Measurements from ENCODE around the gene KLHL12.

KLHL12 gene

DNA sequence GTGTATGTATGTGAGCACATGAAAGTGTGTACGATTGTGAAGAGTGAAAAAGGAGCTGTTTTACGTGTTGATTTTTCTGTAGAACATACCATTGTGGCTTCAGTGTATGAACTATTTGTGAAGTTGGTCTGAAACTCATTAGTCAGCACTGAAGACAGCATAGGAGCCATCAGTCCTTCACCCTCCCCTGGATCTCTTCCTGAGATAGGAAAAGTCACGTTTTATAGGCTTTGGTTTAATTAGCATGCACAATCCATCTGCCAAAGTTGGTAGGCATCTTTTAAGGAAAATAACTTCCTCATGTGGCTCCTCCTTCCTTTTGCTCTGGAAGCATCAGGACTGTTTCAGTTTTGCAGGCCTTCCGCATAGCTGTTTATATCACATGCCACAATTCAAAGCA is 36.6 kb downstream of the KLHL12 start:
- no peak overlapping the region for H3K27ac Mint-ChIP-seq
- no peak overlapping the region for H3K4me3 Mint-ChIP-seq
- H3K36me3 Mint-ChIP-seq (ENCODE audit: low read depth) = peaks cover 55% of the 10 kb centered on the region
- H3K27me3 Mint-ChIP-seq = no peaks in the 10 kb centered on the region
- intact Hi-C loops (cut with micrococcal nuclease) = no loop called here
- H3K9me3 Mint-ChIP-seq = no peaks in the 10 kb centered on the region
- peaks cover 14% of the 10 kb centered on the region for H3K4me1 Mint-ChIP-seq (ENCODE audit: low read depth)

GRCh38 chr1:202888531-202889360 is 38.3 kb downstream of the KLHL12 start, which contains the start of gene RABIF:
Gene RABIF (minus strand): TSS chr1:202889149. CDS start chr1:202889098, 51 bp downstream.
- H3K4me1 Mint-ChIP-seq (ENCODE audit: low read depth) = peaks cover 15% of the 10 kb centered on the region
- no peaks in the 10 kb centered on the region for H3K27me3 Mint-ChIP-seq
- intact Hi-C loops (cut with micrococcal nuclease) = loop anchor here (2.0 to 5.0 kb wide), 4 partner anchors 39 to 118 kb away; partner anchors contain the start of genes KLHL12 and TMEM183A

GRCh38 chr1:202888221-202888530 is 38.9 kb downstream of the KLHL12 start:
- peaks cover 20% of the 10 kb centered on the region for H3K4me1 Mint-ChIP-seq (ENCODE audit: low read depth)
- peaks cover 41% of the 10 kb centered on the region for H3K36me3 Mint-ChIP-seq (ENCODE audit: low read depth)
- peak overlapping the region; percentile 93 for H3K27ac Mint-ChIP-seq
- no peaks in the 10 kb centered on the region for H3K27me3 Mint-ChIP-seq
- intact Hi-C loops (cut with micrococcal nuclease) = loop anchor here (2.0 to 5.0 kb wide), 4 partner anchors 39 to 119 kb away; partner anchors contain the start of genes KLHL12 and TMEM183A
- peak overlapping the region; percentile 77 for H3K4me3 Mint-ChIP-seq
- no peaks in the 10 kb centered on the region for H3K9me3 Mint-ChIP-seq

More at GRCh38 chr1:202888531-202889360, 38.3 kb downstream of the KLHL12 start, which contains the start of gene RABIF:
- Mint-ChIP-seq H3K36me3 (ENCODE audit: low read depth) (peaks cover 47% of the 10 kb centered on the region), H3K27ac (peak within 1 kb of the TSS; percentile 93), H3K9me3 (no peaks in the 10 kb centered on the region), H3K4me3 (peak within 1 kb of the TSS; percentile 77)

DNA sequence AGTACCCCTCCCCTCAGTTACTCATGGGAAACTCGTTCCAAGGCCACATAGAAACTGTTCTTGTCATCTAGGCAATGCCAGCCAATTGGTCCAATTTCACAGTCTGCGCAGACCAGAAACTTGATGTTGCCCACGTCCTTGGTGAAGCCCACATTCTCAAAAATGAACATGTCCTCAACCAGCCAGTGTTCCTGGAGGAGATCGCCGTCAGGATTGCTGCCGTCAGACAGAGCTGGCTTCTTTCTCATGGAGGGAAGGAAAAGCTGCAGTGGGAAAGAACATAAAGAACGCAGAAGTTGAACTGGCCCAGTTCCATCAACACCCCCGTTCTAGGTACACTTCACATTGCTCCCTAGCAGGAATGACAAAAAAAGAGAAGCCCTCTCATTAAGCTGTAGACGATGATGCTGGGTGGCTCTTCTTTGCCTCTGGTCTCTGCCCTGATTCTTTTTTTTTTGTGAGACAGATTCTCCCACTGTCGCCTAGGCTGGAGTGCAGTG is 46.0 kb downstream of the KLHL12 start:
- Mint-ChIP-seq H3K4me1 (ENCODE audit: low read depth) (peaks cover 10% of the 10 kb centered on the region), H3K27me3 (no peaks in the 10 kb centered on the region), H3K4me3 (no peak overlapping the region), H3K9me3 (no peaks in the 10 kb centered on the region), H3K27ac (no peak overlapping the region), H3K36me3 (ENCODE audit: low read depth) (peaks cover 57% of the 10 kb centered on the region)
- intact Hi-C loops (cut with micrococcal nuclease) = no loop called here

DNA sequence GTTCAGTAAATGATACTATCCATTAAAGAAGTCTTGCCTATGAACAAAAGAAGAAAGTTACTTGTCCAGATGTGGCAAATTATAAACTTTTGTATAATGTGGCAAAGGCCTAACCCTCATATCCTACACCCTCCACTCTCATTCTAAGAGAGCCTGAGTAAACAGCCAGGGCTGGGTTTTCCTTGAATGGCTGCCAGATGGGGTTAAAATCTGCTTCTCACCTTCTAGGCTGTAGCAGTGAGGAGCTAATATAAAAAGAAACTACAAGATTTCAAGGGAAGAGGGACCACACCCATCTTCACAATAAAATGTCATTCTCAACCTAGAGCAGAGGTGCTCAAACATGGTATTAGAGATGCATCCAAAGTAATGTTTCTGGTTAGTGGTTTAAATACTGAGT is 47.0 kb downstream of the KLHL12 start:
- no peak overlapping the region for H3K4me3 Mint-ChIP-seq
- no peak overlapping the region for H3K27ac Mint-ChIP-seq
- H3K27me3 Mint-ChIP-seq = no peaks in the 10 kb centered on the region
- H3K36me3 Mint-ChIP-seq (ENCODE audit: low read depth) = peaks cover 60% of the 10 kb centered on the region
- H3K9me3 Mint-ChIP-seq = no peaks in the 10 kb centered on the region
- intact Hi-C loops (cut with micrococcal nuclease) = no loop called here
- H3K4me1 Mint-ChIP-seq (ENCODE audit: low read depth) = peaks cover 10% of the 10 kb centered on the region

DNA sequence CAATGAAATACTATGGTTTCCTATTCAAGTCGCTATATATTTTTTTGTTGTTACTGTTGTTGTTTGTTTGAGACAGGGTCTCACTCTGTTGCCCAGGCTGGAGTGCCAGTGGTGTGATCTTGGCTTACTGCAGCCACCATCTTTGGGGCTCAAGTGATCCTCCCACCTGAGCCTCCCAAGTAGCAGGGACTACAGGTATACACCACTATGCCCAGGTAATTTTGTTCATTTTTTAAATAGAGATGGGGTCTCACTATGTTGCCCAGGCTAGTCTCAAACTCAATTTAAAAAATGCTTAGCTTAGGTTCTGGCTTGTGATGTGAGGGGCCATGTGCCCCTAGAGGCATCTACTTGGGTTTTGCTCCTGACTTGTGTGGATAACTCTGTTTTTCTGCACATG is 47.9 kb downstream of the KLHL12 start:
- Mint-ChIP-seq H3K27me3 (no peaks in the 10 kb centered on the region), H3K27ac (no peak overlapping the region), H3K4me1 (ENCODE audit: low read depth) (peaks cover 10% of the 10 kb centered on the region), H3K36me3 (ENCODE audit: low read depth) (peaks cover 53% of the 10 kb centered on the region), H3K9me3 (no peaks in the 10 kb centered on the region), H3K4me3 (no peak overlapping the region)
- intact Hi-C loops (cut with micrococcal nuclease) = no loop called here

- H3K27ac Mint-ChIP-seq = no peak overlapping the region
- H3K36me3 Mint-ChIP-seq (ENCODE audit: low read depth) = peaks cover 13% of the 10 kb centered on the region
- H3K9me3 Mint-ChIP-seq = no peaks in the 10 kb centered on the region
- intact Hi-C loops (cut with micrococcal nuclease) = no loop called here
- H3K4me1 Mint-ChIP-seq (ENCODE audit: low read depth) = no peaks in the 10 kb centered on the region
- no peaks in the 10 kb centered on the region for H3K27me3 Mint-ChIP-seq
- H3K4me3 Mint-ChIP-seq = no peak overlapping the region
Measured at GRCh38 chr1:202873026-202873425, 54.0 kb downstream of the KLHL12 start.

DNA sequence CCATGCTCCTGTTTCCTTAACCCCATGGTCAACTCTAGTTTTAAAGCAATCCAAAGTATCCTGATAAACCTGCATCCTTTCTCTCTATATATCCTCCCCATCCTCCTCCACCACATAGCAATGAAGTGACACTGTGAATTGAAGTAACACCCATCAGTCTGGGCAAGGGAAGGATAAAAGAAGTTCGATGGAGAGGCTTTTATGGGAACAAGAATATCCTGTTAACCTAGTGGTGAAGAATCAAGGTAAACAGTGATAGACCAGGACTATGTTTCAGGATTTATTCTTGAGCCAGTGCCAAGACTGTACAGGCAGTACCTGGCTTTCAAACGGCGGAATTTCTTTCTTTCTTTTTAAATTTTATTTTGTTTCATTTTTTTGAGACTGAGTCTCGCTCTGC is 55.7 kb downstream of the KLHL12 start:
- intact Hi-C loops (cut with micrococcal nuclease) = no loop called here
- Mint-ChIP-seq H3K36me3 (ENCODE audit: low read depth) (peaks cover 7% of the 10 kb centered on the region), H3K27ac (no peak overlapping the region), H3K4me1 (ENCODE audit: low read depth) (no peaks in the 10 kb centered on the region), H3K4me3 (no peak overlapping the region), H3K9me3 (no peaks in the 10 kb centered on the region), H3K27me3 (no peaks in the 10 kb centered on the region)

DNA sequence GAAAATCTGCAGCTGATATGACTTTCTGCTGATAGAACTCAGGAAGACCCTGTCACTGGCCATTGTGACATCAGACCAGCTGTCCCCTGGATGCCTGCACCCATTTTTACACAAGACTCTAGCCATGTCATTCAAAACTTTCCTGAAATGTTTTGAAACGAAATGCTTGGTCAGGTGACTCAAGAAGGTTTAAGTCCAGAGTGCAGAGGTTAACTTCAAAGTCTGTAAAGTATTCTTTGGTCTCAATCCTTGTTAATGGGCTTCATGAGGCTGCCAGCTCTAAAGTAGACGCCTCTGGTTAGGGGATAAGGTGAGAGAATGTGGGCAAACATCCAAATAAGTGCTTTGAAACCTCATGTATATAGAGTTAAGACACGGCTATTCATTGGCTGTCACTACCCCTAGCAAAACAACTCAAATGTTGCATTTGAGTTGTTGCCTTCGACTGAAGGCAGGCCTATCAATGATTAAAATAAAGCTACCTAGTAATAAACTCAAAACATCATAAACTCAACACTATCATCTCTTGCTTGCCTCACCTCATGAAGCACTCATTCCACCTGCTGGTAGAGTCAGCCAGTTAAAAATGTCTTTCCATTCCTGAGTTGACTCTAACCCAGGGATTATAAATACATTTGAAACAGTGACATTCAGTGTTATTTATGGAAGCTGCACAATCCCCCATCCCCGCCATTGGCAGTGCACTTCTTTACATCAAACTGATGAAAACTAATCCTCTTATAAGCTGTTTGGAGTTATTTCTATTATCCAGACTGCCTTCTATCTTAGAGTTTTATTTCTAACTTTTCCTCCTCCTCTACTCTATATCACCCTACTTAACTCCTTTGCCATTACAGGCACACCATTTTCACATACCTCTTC is 64.1 kb downstream of the KLHL12 start:
- no peak overlapping the region for H3K27ac Mint-ChIP-seq
- intact Hi-C loops (cut with micrococcal nuclease) = no loop called here
- no peaks in the 10 kb centered on the region for H3K9me3 Mint-ChIP-seq
- peaks cover 39% of the 10 kb centered on the region for H3K27me3 Mint-ChIP-seq
- peaks cover 29% of the 10 kb centered on the region for H3K4me1 Mint-ChIP-seq (ENCODE audit: low read depth)
- H3K4me3 Mint-ChIP-seq = no peak overlapping the region
- H3K36me3 Mint-ChIP-seq (ENCODE audit: low read depth) = no peaks in the 10 kb centered on the region

DNA sequence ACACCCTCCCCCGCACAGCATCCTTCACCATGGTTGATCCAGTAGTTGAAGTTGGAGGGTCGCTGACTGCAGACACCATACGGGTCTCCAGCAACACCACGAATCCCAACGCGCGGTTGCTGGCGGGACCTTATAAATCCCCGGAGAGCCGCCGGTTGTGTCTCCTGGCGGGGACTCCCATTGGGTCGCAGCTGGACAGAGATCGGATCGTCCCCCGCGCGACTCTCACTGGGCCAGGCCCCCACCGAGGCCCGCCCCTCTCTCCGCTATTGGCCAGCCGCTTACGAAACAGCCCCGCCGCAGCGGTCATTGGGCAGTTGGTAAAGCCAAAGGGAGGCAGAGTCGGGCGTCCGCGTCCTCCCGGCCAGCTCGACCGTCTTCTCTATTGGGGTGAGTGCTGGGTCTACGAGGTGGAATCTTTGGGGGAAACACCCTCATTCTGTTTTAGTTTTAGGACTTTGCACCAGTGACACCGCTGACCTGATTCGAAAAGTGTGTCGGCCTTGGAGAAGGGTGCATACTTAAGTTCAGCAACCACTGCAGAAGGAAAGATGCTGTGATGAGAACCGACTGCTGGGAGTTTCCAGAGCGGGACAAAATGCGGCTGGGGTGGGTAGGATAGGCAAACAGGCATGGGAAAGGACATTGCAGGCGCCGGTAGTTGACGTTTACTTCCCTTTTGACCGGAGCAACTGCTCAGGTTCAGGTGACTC is 65.5 kb downstream of the KLHL12 start:
- H3K27ac Mint-ChIP-seq = peak overlapping the region; percentile 68
- H3K9me3 Mint-ChIP-seq = no peaks in the 10 kb centered on the region
- H3K4me3 Mint-ChIP-seq = peak overlapping the region; percentile 92
- peaks cover 33% of the 10 kb centered on the region for H3K4me1 Mint-ChIP-seq (ENCODE audit: low read depth)
- H3K36me3 Mint-ChIP-seq (ENCODE audit: low read depth) = no peaks in the 10 kb centered on the region
- intact Hi-C loops (cut with micrococcal nuclease) = loop anchor here (2.0 kb wide), 1 partner anchor 49 kb away; no protein-coding TSS in a partner anchor
- H3K27me3 Mint-ChIP-seq = peaks cover 42% of the 10 kb centered on the region

GRCh38 chr1:202860744-202861419 is 66.2 kb downstream of the KLHL12 start:
- no peaks in the 10 kb centered on the region for H3K9me3 Mint-ChIP-seq
- intact Hi-C loops (cut with micrococcal nuclease) = loop anchor here (2.0 kb wide), 1 partner anchor 48 kb away; no protein-coding TSS in a partner anchor
- no peaks in the 10 kb centered on the region for H3K36me3 Mint-ChIP-seq (ENCODE audit: low read depth)
- H3K27me3 Mint-ChIP-seq = peaks cover 42% of the 10 kb centered on the region
- H3K4me3 Mint-ChIP-seq = peak overlapping the region; percentile 92
- peaks cover 40% of the 10 kb centered on the region for H3K4me1 Mint-ChIP-seq (ENCODE audit: low read depth)
- H3K27ac Mint-ChIP-seq = peak overlapping the region; percentile 68

DNA sequence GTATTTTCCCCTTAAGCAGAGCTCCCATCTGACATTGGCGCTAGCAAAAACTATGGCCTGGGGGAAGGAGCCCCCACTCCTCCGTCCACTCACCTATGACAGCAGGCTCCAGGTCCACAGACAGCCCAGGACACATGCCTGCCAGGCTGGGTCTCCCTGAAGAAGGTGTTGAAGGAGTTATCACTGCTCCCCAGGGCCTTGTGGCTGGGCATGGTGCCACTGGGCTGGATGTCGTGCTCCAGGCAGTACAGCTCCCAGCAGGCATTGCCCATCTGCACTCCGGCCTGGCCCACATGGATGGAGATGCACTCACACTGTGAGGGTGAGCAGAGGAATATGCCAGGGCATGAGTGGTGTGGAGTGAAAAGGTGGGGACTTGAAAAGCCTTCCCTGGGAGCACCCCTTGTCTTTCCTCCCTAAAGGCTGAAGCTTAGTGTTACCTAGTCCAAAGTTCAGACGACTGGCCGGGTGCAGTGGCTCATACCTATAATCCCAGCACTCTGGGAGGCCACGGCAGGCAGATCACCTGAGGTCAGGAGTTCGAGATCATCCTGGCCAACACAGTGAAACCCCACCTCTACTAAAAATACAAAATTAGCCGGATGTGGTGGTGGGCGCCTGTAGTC is 68.1 kb downstream of the KLHL12 start:
- H3K9me3 Mint-ChIP-seq = no peaks in the 10 kb centered on the region
- H3K4me3 Mint-ChIP-seq = no peak overlapping the region
- H3K27me3 Mint-ChIP-seq = peaks cover 40% of the 10 kb centered on the region
- intact Hi-C loops (cut with micrococcal nuclease) = no loop called here
- H3K4me1 Mint-ChIP-seq (ENCODE audit: low read depth) = peaks cover 50% of the 10 kb centered on the region
- H3K36me3 Mint-ChIP-seq (ENCODE audit: low read depth) = no peaks in the 10 kb centered on the region
- H3K27ac Mint-ChIP-seq = no peak overlapping the region

- Mint-ChIP-seq H3K36me3 (ENCODE audit: low read depth) (no peaks in the 10 kb centered on the region), H3K4me1 (ENCODE audit: low read depth) (peaks cover 51% of the 10 kb centered on the region), H3K27ac (no peak overlapping the region), H3K4me3 (no peak overlapping the region), H3K9me3 (no peaks in the 10 kb centered on the region), H3K27me3 (peaks cover 39% of the 10 kb centered on the region)
- intact Hi-C loops (cut with micrococcal nuclease) = no loop called here
Measured at GRCh38 chr1:202858331-202858730, 68.7 kb downstream of the KLHL12 start.
